Left lung (tissue), 10 donors: Measurements from ENCODE around the gene COQ8B. TPM values are rescaled to one million over a fixed set of nuclear protein-coding genes. Genes with fewer than 3 reads are reported as not detected.
A peak's percentile ranks its signal among the peaks of the same experiment; 100 is the strongest.

Experiments
- ATAC-seq: fragments of 200-7000 bp; cut with Tn5 transposase; one replicate; pipeline ENCODE4 v1.9.1; 2020; ENCODE audit warnings: moderate library complexity
- DNase-seq, 4 donors: peaks; one replicate each; pipeline ENCODE4 v3.0.0-alpha.2; 2013 to 2020
- H3K27ac ChIP-seq, 2 donors: fragments of 200-600 bp; sonication (generic) in 1 of 2; one replicate each; pipeline versions ENCODE4 v1.5.0 to v1.8.0; 2020 to 2021
- H3K27me3 ChIP-seq, 2 donors: fragments of 200-600 bp; sonication (generic) in 1 of 2; one replicate each; pipeline versions ENCODE4 v1.5.0 to v1.8.0; 2020 to 2021
- H3K36me3 ChIP-seq, 2 donors: fragments of 200-600 bp; sonication (generic) in 1 of 2; one replicate each; pipeline versions ENCODE4 v1.5.0 to v1.8.0; 2020 to 2021
- H3K4me1 ChIP-seq, 2 donors: fragments of 200-600 bp; one replicate each; pipeline ENCODE4 v1.8.0; 2021
- H3K4me3 ChIP-seq, 2 donors: fragments of 200-600 bp; sonication (generic) in 1 of 2; one replicate each; pipeline versions ENCODE4 v1.5.0 to v1.8.0; 2020 to 2021; ENCODE audit warnings: mild to moderate bottlenecking in 1 of 2
- H3K9me3 ChIP-seq, 2 donors: fragments of 200-600 bp; sonication (generic) in 1 of 2; one replicate each; pipeline versions ENCODE4 v1.5.0 to v1.8.0; 2020 to 2021
- intact Hi-C, 2 donors: fragments of 100-400 bp; cut with DNase I; formaldehyde crosslinking; loops; one replicate each; pipeline versions ENCODE4 v1.11.2 to v1.14.2; 2022
- polyA plus RNA-seq, 6 donors: library from polyadenylated mRNA; unstranded; fragments of 120-200 nt; gene quantifications; one replicate each; pipeline ENCODE4 v1.2.1, GENCODE V29; 2013; ENCODE audit not compliant: insufficient read length in 6 of 6
- total RNA-seq, 2 donors: library from RNA; stranded (reverse); fragmentation: NEBNext Ultra II Directional; extraction: Animal tissue kit (Norgen Biotek cat#: 25700); gene quantifications; one replicate each; pipeline ENCODE4 v1.2.1, GENCODE V29; 2021
- TF ChIP-seq, protein P1 (sequence below), 2 donors: fragments of 200-600 bp; sonication (generic) in 1 of 2; IDR thresholded peaks; one replicate each; pipeline versions ENCODE4 v1.5.0 to v1.8.0; 2021; ENCODE audit warnings: antibody characterized with exemption in 2 of 2
- donor health status: DM: no; HTN: yes; CAD: no.
- donor health status: DM: no; HTN: no; CAD: no.

Gene COQ8B
- total and polyA plus RNA-seq, 8 donors = 29.8 to 48.1 (median 34.1) TPM

DNA sequence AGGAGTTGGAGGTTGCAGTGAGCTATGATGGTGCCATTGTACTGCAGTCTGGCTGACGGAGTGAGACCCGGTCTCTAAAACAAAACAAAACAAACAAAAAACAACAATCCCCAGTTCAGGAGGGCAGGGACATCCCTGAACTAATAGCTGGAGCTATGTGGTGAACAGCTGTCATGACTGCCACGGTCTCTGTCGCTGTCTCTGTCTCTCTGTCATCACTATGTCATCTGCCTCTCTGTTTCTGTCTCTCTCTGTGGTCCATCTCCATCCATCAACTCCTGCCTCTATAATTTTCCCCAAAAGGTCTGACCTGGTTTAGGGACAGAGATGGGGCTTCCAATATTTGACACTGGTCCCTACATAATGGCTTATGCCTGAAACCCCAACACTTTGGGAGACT is 7.6 kb upstream of the COQ8B start:
- Histone ChIP-seq H3K4me3 (no peak overlapping the region), H3K36me3 (peaks cover 0 to 75% of the 10 kb centered on the region in 2 donors), H3K27ac (no peak overlapping the region), H3K9me3 (no peaks in the 10 kb centered on the region), H3K27me3 (no peaks in the 10 kb centered on the region), H3K4me1 (peaks cover 26 to 59% of the 10 kb centered on the region in 2 donors)
- TF ChIP-seq, protein P1, sequence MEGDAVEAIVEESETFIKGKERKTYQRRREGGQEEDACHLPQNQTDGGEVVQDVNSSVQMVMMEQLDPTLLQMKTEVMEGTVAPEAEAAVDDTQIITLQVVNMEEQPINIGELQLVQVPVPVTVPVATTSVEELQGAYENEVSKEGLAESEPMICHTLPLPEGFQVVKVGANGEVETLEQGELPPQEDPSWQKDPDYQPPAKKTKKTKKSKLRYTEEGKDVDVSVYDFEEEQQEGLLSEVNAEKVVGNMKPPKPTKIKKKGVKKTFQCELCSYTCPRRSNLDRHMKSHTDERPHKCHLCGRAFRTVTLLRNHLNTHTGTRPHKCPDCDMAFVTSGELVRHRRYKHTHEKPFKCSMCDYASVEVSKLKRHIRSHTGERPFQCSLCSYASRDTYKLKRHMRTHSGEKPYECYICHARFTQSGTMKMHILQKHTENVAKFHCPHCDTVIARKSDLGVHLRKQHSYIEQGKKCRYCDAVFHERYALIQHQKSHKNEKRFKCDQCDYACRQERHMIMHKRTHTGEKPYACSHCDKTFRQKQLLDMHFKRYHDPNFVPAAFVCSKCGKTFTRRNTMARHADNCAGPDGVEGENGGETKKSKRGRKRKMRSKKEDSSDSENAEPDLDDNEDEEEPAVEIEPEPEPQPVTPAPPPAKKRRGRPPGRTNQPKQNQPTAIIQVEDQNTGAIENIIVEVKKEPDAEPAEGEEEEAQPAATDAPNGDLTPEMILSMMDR (IDR thresholded peaks at IDR 0.05) = no peak
- ATAC-seq (no peak), DNase-seq (no peak)
- intact Hi-C loops = no loop called here

DNA sequence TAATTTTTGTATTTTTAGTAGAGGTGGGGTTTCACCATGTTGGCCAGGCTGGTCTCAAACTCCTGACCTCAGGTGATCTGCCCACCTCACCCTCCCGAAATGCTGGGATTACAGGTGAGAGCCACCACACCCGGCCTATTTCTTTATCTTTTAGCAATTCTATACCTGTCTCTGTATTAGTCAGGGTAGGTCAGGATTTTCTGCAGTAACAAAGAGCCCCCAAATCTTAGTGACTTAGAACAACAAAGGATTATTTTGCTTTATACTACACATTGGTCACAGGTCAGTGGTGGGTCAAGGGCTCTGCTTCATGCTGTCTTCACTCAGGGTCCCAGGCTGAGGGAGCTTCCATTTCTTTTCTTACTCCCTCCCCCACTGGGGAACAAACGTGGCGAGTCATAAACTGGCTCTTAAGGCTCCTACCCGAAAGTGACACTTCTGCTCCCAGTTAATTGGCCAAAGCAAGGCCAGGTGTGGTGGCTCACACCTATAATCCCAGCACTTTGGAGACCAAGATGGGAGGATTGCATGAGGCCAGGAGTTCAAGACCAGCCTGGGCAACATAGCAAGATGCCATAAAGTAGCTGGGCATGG is 7.1 kb upstream of the COQ8B start:
- TF ChIP-seq, protein P1 (IDR thresholded peaks at IDR 0.05) = no peak
- peaks cover 0 to 69% of the 10 kb centered on the region in 2 donors for H3K36me3 ChIP-seq
- no peaks in the 10 kb centered on the region for H3K9me3 ChIP-seq
- H3K27me3 ChIP-seq = no peaks in the 10 kb centered on the region
- DNase-seq = no peak
- no peak overlapping the region for H3K4me3 ChIP-seq
- no peak overlapping the region for H3K27ac ChIP-seq
- ATAC-seq = no peak
- intact Hi-C loops = no loop called here
- peaks cover 27 to 65% of the 10 kb centered on the region in 2 donors for H3K4me1 ChIP-seq

DNA sequence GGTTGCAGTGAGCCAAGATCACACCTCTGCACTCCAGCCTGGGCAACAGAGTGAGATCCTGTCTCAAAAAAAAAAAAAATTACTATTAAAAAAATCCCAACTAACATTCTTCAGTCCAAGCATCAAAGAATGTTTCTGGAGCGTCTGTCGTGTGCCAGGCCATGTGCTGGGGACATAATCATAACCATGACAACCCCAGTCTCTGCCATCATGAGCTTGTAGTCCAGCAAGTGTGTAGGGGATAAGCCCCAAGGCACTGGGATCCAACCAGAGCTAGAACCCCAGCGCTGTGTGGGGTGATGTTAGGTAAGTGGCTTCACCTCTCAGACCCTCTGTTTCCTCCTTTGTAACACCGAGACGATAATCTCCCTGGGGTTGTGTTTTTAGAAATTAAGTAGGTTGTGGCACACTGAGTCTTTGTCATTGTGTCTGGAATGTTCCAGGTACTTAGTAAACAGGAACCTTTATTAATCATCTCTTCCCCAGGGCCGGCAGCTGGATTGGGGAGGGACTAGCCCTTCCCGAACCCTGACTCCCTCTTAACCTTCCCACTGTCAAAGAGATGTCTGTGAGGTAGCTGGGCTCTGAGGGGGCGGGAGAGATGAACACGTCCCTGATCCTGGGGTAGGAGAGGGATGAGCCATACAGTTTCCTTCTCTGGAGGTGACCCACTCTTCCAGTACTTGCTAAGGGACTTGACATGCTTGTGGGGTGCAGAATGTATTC is 5.4 kb upstream of the COQ8B start:
- no peak for DNase-seq
- Histone ChIP-seq H3K36me3 (peaks cover 0 to 53% of the 10 kb centered on the region in 2 donors), H3K27ac (peak overlapping the region; percentile 92 to 94), H3K27me3 (no peaks in the 10 kb centered on the region), H3K9me3 (no peaks in the 10 kb centered on the region), H3K4me1 (peaks cover 27 to 78% of the 10 kb centered on the region in 2 donors), H3K4me3 (peak overlapping the region in 1 of 2 donors; percentile 91)
- no peak for ATAC-seq
- intact Hi-C loops = no loop called here
- TF ChIP-seq, protein P1 (IDR thresholded peaks at IDR 0.05) = no peak

DNA sequence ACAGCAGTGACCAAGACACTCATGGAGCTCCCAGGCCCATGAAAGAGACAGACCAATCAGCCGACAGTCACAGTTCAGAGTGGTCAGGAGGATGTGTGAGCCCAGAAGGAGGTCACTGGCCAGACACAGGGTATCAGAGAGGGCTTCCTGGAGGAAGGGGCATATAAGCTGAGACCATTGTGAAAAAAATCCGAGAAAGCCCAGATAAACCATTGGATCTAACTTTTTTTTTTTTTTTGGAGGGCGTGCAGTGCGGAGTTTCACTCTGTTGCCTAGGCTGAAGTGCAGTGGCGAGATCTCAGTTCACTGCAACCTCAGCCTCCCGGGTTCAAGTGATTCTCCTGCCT is 4.4 kb upstream of the COQ8B start:
- Histone ChIP-seq H3K27ac (peak overlapping the region; percentile 92 to 94), H3K4me3 (peak overlapping the region in 1 of 2 donors; percentile 91), H3K4me1 (peaks cover 30 to 83% of the 10 kb centered on the region in 2 donors), H3K27me3 (no peaks in the 10 kb centered on the region), H3K36me3 (peaks cover 0 to 43% of the 10 kb centered on the region in 2 donors), H3K9me3 (no peaks in the 10 kb centered on the region)
- no peak for DNase-seq
- TF ChIP-seq, protein P1 (IDR thresholded peaks at IDR 0.05) = no peak
- intact Hi-C loops = no loop called here
- ATAC-seq = no peak

DNA sequence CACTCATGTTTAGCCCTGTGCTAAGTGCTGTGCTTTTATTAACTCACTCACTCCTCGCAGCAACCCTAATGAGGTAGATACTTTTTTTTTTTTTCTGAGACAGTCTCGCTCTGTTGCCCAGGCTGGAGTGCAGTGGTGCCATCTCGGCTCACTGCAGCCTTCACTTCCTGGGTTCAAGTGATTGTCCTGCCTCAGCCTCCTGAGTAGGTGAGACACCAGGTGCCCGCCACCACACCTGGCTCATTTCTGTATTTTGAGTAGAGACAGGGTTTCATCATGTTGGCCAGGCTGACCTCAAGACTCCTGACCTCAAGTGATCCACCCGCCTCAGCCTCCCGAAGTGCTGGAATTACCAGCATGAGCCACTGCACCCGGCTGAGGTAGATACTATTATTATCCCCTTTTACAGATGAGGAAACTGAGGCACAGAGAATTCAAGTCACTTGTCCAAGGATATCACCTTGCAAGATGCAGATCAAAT is 2.8 kb upstream of the COQ8B start:
- H3K9me3 ChIP-seq = no peaks in the 10 kb centered on the region
- intact Hi-C loops = no loop called here
- DNase-seq (no peak), ATAC-seq (no peak)
- H3K4me3 ChIP-seq = peak overlapping the region; percentile 61 to 91
- H3K27me3 ChIP-seq = no peaks in the 10 kb centered on the region
- H3K36me3 ChIP-seq = peaks cover 0 to 26% of the 10 kb centered on the region in 2 donors
- H3K4me1 ChIP-seq = peaks cover 36 to 89% of the 10 kb centered on the region in 2 donors
- TF ChIP-seq, protein P1 (IDR thresholded peaks at IDR 0.05) = no peak
- peak overlapping the region; percentile 92 to 94 for H3K27ac ChIP-seq
